CD4-positive, alpha-beta T cell treated with Interferon alpha-2 for 1 hour (primary cell): ENCODE data around the gene SECISBP2.
"Not testable (repeated sequence)": the region's sequence is repeated elsewhere in the genome, so short reads cannot be mapped to it uniquely, and the experiment has no call there.

ENCODE experiments used
- DNase-seq, 2 donors: peaks; one replicate each; pipeline ENCODE4 v3.0.0-alpha.2; 2020 to 2022

Gene SECISBP2, protein sequence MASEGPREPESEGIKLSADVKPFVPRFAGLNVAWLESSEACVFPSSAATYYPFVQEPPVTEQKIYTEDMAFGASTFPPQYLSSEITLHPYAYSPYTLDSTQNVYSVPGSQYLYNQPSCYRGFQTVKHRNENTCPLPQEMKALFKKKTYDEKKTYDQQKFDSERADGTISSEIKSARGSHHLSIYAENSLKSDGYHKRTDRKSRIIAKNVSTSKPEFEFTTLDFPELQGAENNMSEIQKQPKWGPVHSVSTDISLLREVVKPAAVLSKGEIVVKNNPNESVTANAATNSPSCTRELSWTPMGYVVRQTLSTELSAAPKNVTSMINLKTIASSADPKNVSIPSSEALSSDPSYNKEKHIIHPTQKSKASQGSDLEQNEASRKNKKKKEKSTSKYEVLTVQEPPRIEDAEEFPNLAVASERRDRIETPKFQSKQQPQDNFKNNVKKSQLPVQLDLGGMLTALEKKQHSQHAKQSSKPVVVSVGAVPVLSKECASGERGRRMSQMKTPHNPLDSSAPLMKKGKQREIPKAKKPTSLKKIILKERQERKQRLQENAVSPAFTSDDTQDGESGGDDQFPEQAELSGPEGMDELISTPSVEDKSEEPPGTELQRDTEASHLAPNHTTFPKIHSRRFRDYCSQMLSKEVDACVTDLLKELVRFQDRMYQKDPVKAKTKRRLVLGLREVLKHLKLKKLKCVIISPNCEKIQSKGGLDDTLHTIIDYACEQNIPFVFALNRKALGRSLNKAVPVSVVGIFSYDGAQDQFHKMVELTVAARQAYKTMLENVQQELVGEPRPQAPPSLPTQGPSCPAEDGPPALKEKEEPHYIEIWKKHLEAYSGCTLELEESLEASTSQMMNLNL

GRCh38 chr9:89318123-89319014, at the start of gene SECISBP2:
TSS of gene SECISBP2 (plus strand) at chr9:89318500. CDS start at chr9:89318577, 77 bp downstream.
- peak; percentile 93 to 95 for DNase-seq

GRCh38 chr9:89273528-89274279, 44.6 kb upstream of the SECISBP2 start:
- DNase-seq: no peak

GRCh38 chr9:89274838-89275237, 43.5 kb upstream of the SECISBP2 start:
- no peak for DNase-seq

DNA sequence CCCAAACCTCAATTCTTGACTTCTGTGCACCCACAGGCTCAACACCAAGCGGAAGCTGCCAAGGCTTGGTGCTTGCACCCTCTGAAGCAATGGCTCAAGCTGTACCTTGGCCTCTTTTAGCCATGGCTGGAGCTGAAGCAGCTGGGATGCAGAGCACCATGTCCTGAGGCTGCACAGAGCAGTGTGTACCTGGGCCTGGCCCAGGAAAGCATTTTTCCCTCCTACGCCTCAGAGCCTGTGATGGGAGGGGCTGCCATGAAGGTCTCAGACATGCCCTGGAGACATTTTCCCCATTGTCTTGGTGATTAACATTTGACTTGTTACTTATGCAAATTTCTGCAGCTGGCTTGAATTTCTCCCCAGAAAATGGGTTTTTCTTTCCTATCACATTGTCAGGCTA, 42.3 kb upstream of the SECISBP2 start:
- DNase-seq: not testable (repeated sequence)

DNA sequence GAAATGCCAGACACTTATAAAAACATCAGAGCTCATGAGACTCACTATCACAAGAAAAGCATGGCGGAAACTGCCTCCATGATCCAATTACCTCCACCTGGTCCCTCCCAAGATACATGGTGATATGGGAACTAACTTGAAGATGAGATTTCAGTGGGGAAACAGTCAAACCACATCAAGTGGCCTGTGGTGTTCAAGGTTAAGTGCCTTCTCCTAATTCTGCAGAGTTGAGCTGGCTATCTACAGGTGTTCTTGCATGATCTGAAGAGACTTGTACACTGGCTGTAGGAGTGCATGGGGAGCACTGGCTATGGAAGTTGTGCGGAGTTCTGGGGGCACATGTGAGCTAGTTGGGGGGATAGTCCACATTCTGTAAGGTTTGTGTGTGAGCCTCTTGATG, 41.3 kb upstream of the SECISBP2 start:
- no peak for DNase-seq

- DNase-seq: peak in 1 of 2 donors; percentile 40
Observed at GRCh38 chr9:89277454-89277853, 40.8 kb upstream of the SECISBP2 start.

- no peak for DNase-seq
Observed at GRCh38 chr9:89278551-89278950, 39.7 kb upstream of the SECISBP2 start.

DNA sequence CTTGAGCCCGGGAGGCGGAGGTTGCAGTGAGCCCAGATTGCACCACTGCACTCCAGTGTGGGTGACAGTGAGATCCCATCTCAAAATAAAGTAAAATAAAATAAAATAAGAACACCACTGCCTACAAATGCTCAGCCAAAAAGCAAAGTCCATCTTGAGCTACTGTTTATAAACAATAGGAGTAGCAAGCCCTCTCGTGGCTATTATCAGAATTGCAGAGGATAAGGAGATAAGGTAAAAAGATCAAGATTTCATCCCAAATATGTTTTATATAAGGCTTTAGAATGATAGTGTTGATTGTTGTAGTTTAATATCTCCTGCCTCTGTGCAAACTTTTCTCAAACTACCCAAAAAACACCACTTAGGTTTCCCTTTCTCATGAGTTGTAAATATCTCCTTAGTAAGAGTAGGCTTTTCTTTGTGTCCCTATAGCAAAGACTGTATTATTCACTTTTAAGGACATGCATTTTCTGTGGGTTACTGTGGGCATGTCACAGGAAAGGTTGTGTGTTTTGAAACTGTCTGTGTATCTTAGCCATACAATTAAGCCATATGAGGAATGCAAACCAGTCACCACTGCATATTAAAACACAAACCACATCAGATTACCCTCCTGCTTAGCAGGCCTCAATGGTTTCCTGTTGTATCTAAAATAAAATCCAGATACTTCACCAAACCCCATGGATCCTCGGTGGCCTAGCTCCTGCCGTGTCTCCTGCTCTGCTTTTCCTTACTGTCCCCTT, 39.1 kb upstream of the SECISBP2 start:
- DNase-seq: peak in 1 of 2 donors; percentile 56

GRCh38 chr9:89281106-89281505, 37.2 kb upstream of the SECISBP2 start:
- no peak for DNase-seq

GRCh38 chr9:89282248-89282968, 35.9 kb upstream of the SECISBP2 start:
- DNase-seq: not testable (repeated sequence)

- DNase-seq: no peak
Observed at GRCh38 chr9:89284076-89284475, 34.2 kb upstream of the SECISBP2 start.

- no peak for DNase-seq
Observed at GRCh38 chr9:89291741-89292140, 26.6 kb upstream of the SECISBP2 start.

DNA sequence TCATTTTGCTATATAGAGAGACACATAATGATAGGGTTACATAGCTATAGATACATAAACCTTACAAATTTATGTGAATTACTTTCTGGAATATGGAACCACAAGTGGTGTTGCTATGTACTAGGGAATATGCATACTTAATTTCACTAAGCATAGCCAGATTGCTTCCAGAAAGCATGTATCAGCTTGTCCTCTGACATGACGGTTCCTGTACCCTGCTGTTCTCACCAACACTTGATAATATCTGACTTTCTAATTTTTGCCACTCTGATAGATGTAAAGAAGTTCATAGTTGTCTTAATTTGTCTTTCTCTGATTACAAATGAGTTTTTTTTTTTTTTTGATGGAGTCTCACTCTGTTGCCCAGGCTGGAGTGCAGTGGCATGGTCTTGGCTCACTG, 25.3 kb upstream of the SECISBP2 start:
- no peak for DNase-seq

DNA sequence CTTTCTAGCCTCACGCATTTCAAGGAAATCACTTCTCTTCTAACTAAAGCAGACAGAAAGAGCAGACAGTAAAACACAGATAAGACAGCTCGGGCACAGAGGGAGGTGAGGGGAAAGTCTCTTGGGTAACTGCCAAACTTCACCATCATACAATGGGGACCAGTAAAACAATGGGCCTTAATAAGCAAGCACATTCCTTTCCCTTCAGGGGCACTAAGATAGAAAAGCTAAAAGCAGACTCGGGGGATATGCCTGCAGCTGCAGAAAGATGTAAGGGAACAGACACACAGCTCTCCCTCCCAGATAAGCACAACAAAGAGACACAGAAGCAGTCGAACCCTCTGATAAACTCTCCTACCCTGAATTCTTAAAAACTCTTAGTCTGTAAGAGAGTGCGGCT, 22.9 kb upstream of the SECISBP2 start:
- no peak for DNase-seq

GRCh38 chr9:89301996-89302395, 16.3 kb upstream of the SECISBP2 start:
- not testable (repeated sequence) for DNase-seq

DNA sequence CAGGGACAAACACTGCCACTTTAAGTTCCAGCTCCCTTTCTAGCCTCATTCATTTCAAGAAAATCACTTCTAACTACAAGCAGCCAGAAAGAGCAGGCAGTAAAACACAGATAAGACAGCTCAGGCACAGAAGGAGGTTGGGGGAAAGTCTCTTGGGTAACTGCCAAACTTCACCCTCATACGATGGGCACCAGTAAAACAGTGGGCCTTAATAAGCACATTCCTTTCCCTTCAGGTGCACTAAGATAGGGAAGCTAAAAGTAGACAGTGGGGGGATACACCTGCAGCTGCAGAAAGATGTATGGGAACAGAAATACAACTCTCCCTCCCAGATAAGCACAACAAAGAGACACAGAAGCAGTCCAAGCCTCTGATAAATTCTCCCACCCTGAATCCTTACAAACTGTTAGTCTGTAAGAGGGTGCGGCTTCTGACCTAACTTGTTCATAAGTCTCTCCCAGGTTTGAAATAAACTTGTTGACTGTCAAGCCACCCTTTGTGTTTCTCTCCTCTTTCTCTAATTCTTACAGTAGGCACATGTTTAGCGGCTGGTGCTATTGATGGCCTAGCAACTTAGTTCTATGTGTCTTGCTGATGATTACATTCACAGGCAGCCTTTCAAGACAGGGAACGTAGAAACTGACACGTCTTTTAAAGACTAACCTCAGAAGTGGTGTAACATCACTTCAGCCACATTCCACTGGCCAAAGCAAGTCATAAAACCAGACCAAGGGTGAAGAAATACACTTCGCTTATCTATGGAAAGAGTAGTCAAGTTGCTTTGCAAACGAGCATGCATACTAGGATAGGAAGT, 14.1 kb upstream of the SECISBP2 start:
- no peak for DNase-seq

GRCh38 chr9:89304834-89305188, 13.5 kb upstream of the SECISBP2 start:
- DNase-seq: no peak

DNA sequence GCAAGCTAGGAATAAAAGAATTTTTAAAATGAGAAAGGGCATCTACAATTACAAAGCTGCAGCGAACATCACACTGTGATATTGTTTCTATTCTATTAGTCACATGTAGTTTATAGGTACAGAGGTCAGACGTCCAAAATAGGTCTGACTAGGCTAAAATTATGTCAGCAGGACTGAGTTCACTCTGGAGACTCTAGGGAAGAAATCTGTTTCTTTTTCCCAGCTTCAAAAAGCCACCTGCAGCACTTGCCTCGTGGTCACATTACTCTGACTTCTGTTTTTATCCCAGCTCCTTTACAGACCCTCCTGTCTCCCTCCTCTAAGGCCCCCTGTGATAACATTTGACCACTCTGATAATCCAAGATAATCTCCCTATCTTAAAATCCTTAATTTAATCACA, 12.4 kb upstream of the SECISBP2 start:
- DNase-seq: no peak

DNA sequence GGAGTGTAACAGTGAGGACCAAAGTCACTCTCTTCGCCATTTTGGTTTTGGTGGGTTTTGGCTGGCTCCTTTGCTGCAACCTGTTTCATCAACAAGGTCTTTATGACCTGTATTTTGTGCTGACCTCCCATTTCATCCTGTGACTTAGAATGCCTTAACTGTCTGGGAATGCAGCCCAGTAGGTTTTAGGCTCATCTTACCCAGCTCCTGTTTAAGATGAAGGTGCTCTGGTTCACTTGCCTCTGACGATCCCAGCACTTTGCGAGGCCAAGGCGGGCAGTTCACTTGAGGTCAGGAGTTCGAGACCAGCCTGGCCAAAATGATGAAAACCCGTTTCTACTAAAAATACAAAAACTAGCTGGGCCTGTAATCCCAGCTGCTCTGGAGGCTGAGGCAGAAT, 9.1 kb upstream of the SECISBP2 start:
- DNase-seq: no peak
